ENCODE data around the gene DOCK1.

- no peak for TF ChIP-seq POLR2A (IDR thresholded peaks at IDR 0.05; ENCODE audit: low read depth, low read length)
- no peak for TF ChIP-seq TAF1 (IDR thresholded peaks at IDR 0.05; ENCODE audit: low read depth, low read length)
- no peak for TF ChIP-seq POLR2AphosphoS5 (IDR thresholded peaks at IDR 0.05; ENCODE audit: low read depth, low read length)
These were observed 237.6 kb downstream of the DOCK1 start for GRCh38 chr10:127142856-127143255.

Data from GM12891 (cell line).